Stimulated activated naive CD8-positive, alpha-beta T cell treated with anti-CD3 and anti-CD28 coated beads, Interleukin-15, amount 100 ng/mL, for 72 hours (primary cell): Measurements from ENCODE around the gene FOXN3.

Experiments used
- ATAC-seq: fragments of 150-1000 bp; cut with Tn5 transposase; 2 replicates; pipeline ENCODE4 v1.10.0; 2021; ENCODE audit warnings: mild to moderate bottlenecking, moderate library complexity
- DNase-seq, 2 donors: peaks; one replicate each; pipeline ENCODE4 v3.0.0; 2021 to 2022
- H3K27ac Mint-ChIP-seq, 2 donors: one replicate each; pipeline ENCODE4 v1.8.0; 2022; ENCODE audit warnings: mild to moderate bottlenecking in 2 of 2, mixed read lengths in 2 of 2, moderate library complexity in 2 of 2
- H3K27me3 Mint-ChIP-seq: one replicate; pipeline ENCODE4 v1.8.0; 2022; ENCODE audit warnings: mixed read lengths
- H3K4me1 Mint-ChIP-seq: one replicate; pipeline ENCODE4 v1.8.0; 2022; ENCODE audit warnings: mild to moderate bottlenecking, mixed read lengths
- H3K4me3 Mint-ChIP-seq, 2 donors: one replicate each; pipeline ENCODE4 v1.8.0; 2022; ENCODE audit warnings: mild to moderate bottlenecking in 2 of 2, mixed read lengths in 2 of 2, moderate library complexity in 1 of 2
- H3K9me3 Mint-ChIP-seq, 2 donors: one replicate each; pipeline ENCODE4 v1.8.0; 2022; ENCODE audit warnings: mixed read lengths in 2 of 2

The FOXN3 gene

GRCh38 chr14:89292579-89293313 lies 124.3 kb downstream of the FOXN3 start:
- peaks cover 59% of the 10 kb centered on the region for H3K4me1 Mint-ChIP-seq
- no peak overlapping the region for H3K4me3 Mint-ChIP-seq
- H3K27me3 Mint-ChIP-seq, result no peaks in the 10 kb centered on the region
- no peak for ATAC-seq
- H3K27ac Mint-ChIP-seq, result peak overlapping the region in 1 of 2 donors; percentile 27
- no peaks in the 10 kb centered on the region for H3K9me3 Mint-ChIP-seq
- DNase-seq, result no peak

GRCh38 chr14:89291351-89291940 lies 125.6 kb downstream of the FOXN3 start:
- Mint-ChIP-seq H3K9me3 (no peaks in the 10 kb centered on the region), H3K4me1 (peaks cover 70% of the 10 kb centered on the region), H3K27me3 (no peaks in the 10 kb centered on the region), H3K27ac (peak overlapping the region in 1 of 2 donors; percentile 7), H3K4me3 (no peak overlapping the region)
- no peak for ATAC-seq
- DNase-seq, result no peak

- Mint-ChIP-seq H3K4me3 (no peak overlapping the region), H3K9me3 (no peaks in the 10 kb centered on the region), H3K4me1 (peaks cover 74% of the 10 kb centered on the region), H3K27me3 (no peaks in the 10 kb centered on the region), H3K27ac (peak overlapping the region in 1 of 2 donors; percentile 90)
- no peak for ATAC-seq
- no peak for DNase-seq
Measured at GRCh38 chr14:89290813-89291212, 126.2 kb downstream of the FOXN3 start.

- Mint-ChIP-seq H3K27me3 (no peaks in the 10 kb centered on the region), H3K9me3 (no peaks in the 10 kb centered on the region), H3K4me3 (no peak overlapping the region), H3K27ac (no peak overlapping the region), H3K4me1 (peaks cover 70% of the 10 kb centered on the region)
- ATAC-seq (no peak), DNase-seq (no peak)
Measured at GRCh38 chr14:89289477-89289876, 127.6 kb downstream of the FOXN3 start.

- Mint-ChIP-seq H3K27me3 (no peaks in the 10 kb centered on the region), H3K4me3 (no peak overlapping the region), H3K27ac (no peak overlapping the region), H3K9me3 (no peaks in the 10 kb centered on the region), H3K4me1 (peaks cover 70% of the 10 kb centered on the region)
- peak; percentile 46 for ATAC-seq
- DNase-seq, result no peak
Measured at GRCh38 chr14:89288114-89288513, 128.9 kb downstream of the FOXN3 start.

- H3K4me1 Mint-ChIP-seq, result peaks cover 63% of the 10 kb centered on the region
- H3K27me3 Mint-ChIP-seq, result no peaks in the 10 kb centered on the region
- ATAC-seq (no peak), DNase-seq (no peak)
- no peaks in the 10 kb centered on the region for H3K9me3 Mint-ChIP-seq
- no peak overlapping the region for H3K27ac Mint-ChIP-seq
- H3K4me3 Mint-ChIP-seq, result peak overlapping the region; percentile 19 to 52
Measured at GRCh38 chr14:89284333-89285058, 132.5 kb downstream of the FOXN3 start.

GRCh38 chr14:89283327-89284060 lies 133.5 kb downstream of the FOXN3 start:
- DNase-seq, result peak; percentile 26 to 48
- peak; percentile 95 for ATAC-seq
- Mint-ChIP-seq H3K4me1 (peaks cover 72% of the 10 kb centered on the region), H3K9me3 (no peaks in the 10 kb centered on the region), H3K27me3 (no peaks in the 10 kb centered on the region), H3K4me3 (peak overlapping the region; percentile 16 to 40), H3K27ac (peak overlapping the region in 1 of 2 donors; percentile 31)

GRCh38 chr14:89282191-89282590 lies 134.8 kb downstream of the FOXN3 start:
- Mint-ChIP-seq H3K4me1 (peaks cover 80% of the 10 kb centered on the region), H3K27ac (no peak overlapping the region), H3K27me3 (no peaks in the 10 kb centered on the region), H3K9me3 (no peaks in the 10 kb centered on the region), H3K4me3 (no peak overlapping the region)
- DNase-seq (no peak), ATAC-seq (no peak)

- Mint-ChIP-seq H3K4me1 (peaks cover 85% of the 10 kb centered on the region), H3K9me3 (peaks cover 0 to under 1% of the 10 kb centered on the region in 2 donors), H3K27ac (no peak overlapping the region), H3K27me3 (no peaks in the 10 kb centered on the region), H3K4me3 (no peak overlapping the region)
- DNase-seq (no peak), ATAC-seq (no peak)
Measured at GRCh38 chr14:89280600-89280999, 136.4 kb downstream of the FOXN3 start.

GRCh38 chr14:89279649-89280232 lies 137.3 kb downstream of the FOXN3 start:
- H3K4me3 Mint-ChIP-seq, result no peak overlapping the region
- DNase-seq, result no peak
- no peak overlapping the region for H3K27ac Mint-ChIP-seq
- peaks cover 0 to 5% of the 10 kb centered on the region in 2 donors for H3K9me3 Mint-ChIP-seq
- H3K27me3 Mint-ChIP-seq, result no peaks in the 10 kb centered on the region
- no peak for ATAC-seq
- H3K4me1 Mint-ChIP-seq, result peaks cover 90% of the 10 kb centered on the region

- Mint-ChIP-seq H3K27me3 (no peaks in the 10 kb centered on the region), H3K4me3 (peak overlapping the region; percentile 73 to 75), H3K9me3 (peaks cover 0 to 5% of the 10 kb centered on the region in 2 donors), H3K4me1 (peaks cover 85% of the 10 kb centered on the region), H3K27ac (peak overlapping the region in 1 of 2 donors; percentile 97)
- DNase-seq, result peak in 1 of 2 donors; percentile 20
- no peak for ATAC-seq
Measured at GRCh38 chr14:89277203-89277602, 139.8 kb downstream of the FOXN3 start.

GRCh38 chr14:89276424-89276975 lies 140.5 kb downstream of the FOXN3 start:
- DNase-seq, result peak; percentile 82 to 94
- H3K9me3 Mint-ChIP-seq, result peaks cover 0 to 5% of the 10 kb centered on the region in 2 donors
- H3K4me3 Mint-ChIP-seq, result peak overlapping the region; percentile 73 to 75
- no peaks in the 10 kb centered on the region for H3K27me3 Mint-ChIP-seq
- H3K27ac Mint-ChIP-seq, result peak overlapping the region; percentile 95 to 97
- peaks cover 82% of the 10 kb centered on the region for H3K4me1 Mint-ChIP-seq
- ATAC-seq, result peak; percentile 99

GRCh38 chr14:89270439-89271227 lies 146.4 kb downstream of the FOXN3 start:
- no peaks in the 10 kb centered on the region for H3K27me3 Mint-ChIP-seq
- H3K4me3 Mint-ChIP-seq, result no peak overlapping the region
- DNase-seq, result no peak
- H3K9me3 Mint-ChIP-seq, result peaks cover 0 to 5% of the 10 kb centered on the region in 2 donors
- H3K4me1 Mint-ChIP-seq, result peaks cover 86% of the 10 kb centered on the region
- peak; percentile 31 for ATAC-seq
- peak overlapping the region in 1 of 2 donors; percentile 51 for H3K27ac Mint-ChIP-seq

- peak overlapping the region in 1 of 2 donors; percentile 83 for H3K27ac Mint-ChIP-seq
- ATAC-seq (no peak), DNase-seq (no peak)
- peaks cover 86% of the 10 kb centered on the region for H3K4me1 Mint-ChIP-seq
- no peak overlapping the region for H3K4me3 Mint-ChIP-seq
- H3K9me3 Mint-ChIP-seq, result no peaks in the 10 kb centered on the region
- no peaks in the 10 kb centered on the region for H3K27me3 Mint-ChIP-seq
Measured at GRCh38 chr14:89269404-89269803, 147.6 kb downstream of the FOXN3 start.
